Bone marrow (tissue), 2 donors: ENCODE data around the gene CLHC1.

ENCODE experiments used
- DNase-seq, 2 donors: peaks; one replicate each; lab custom pipeline; 2025; lab: John Stamatoyannopoulos, UW

Gene CLHC1

DNA sequence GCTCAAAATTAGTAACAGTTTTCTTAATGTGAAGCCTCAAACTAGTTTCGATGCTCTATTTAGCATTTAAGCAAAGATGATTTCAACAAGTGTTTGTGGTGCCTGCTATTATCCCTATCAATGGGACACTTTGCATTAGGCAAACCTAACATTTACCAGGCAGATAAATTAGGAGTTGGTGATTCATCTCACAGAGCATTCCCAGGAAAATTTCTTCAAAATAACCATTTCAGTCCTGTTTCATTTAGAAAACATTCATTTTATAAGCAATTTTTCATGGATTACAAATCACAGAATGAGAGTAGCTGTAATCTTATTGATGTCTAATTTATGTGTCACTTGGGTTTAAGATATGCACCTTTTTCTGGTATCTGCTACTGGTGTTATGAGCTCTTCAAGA is 62.7 kb downstream of the CLHC1 start:
- DNase-seq: no peak

GRCh38 chr2:55168221-55169154 is 63.6 kb downstream of the CLHC1 start:
- peak in 1 of 2 donors; percentile 80 for DNase-seq

GRCh38 chr2:55165626-55166025 is 66.5 kb downstream of the CLHC1 start:
- no peak for DNase-seq

GRCh38 chr2:55164534-55165480 is 67.3 kb downstream of the CLHC1 start:
- DNase-seq: no peak

DNA sequence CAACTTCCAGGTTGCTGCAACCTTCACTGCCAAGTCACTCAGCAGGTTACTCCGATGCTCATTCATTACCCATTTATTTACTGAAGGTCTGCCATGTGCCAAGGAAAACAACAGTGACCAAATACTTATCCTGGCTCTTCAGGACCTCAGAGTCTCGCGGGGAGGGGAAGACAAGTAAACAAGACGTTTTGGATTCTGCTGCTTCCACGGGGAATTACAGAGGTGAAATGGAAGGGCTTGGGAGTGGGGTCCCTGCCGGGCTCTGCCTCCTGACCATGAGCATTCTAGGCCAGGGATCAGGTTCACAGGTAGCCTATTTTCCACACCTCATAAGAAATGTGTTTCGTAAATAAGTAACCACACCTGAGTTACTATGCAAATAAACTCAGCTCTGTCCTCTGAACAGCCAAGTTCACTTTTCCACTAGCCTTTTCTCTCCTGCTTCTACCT is 68.1 kb downstream of the CLHC1 start:
- no peak for DNase-seq

DNA sequence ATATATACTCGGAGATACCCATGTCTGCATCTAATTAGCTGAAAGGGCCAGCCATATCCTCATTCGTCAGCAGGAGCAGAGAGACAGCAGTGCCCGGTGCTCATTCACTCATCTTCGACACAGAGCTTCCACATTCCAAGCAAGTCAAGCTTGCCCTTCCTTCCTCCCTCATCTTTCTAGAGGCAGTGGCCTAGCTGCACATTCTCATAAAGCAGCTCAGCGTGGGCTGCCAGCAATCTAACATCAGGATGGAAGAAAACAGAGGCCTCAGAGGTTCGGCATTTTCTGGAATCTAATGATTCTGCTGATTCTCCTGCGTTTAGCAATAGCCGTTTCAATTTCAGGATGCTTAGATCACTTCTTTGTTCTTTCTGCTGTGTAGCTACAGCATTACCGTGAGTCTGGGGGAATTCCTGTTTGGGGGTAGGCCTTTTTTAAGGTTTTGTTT is 68.8 kb downstream of the CLHC1 start:
- DNase-seq: no peak

- no peak for DNase-seq
These were observed 69.6 kb downstream of the CLHC1 start for GRCh38 chr2:55162284-55163006.

DNA sequence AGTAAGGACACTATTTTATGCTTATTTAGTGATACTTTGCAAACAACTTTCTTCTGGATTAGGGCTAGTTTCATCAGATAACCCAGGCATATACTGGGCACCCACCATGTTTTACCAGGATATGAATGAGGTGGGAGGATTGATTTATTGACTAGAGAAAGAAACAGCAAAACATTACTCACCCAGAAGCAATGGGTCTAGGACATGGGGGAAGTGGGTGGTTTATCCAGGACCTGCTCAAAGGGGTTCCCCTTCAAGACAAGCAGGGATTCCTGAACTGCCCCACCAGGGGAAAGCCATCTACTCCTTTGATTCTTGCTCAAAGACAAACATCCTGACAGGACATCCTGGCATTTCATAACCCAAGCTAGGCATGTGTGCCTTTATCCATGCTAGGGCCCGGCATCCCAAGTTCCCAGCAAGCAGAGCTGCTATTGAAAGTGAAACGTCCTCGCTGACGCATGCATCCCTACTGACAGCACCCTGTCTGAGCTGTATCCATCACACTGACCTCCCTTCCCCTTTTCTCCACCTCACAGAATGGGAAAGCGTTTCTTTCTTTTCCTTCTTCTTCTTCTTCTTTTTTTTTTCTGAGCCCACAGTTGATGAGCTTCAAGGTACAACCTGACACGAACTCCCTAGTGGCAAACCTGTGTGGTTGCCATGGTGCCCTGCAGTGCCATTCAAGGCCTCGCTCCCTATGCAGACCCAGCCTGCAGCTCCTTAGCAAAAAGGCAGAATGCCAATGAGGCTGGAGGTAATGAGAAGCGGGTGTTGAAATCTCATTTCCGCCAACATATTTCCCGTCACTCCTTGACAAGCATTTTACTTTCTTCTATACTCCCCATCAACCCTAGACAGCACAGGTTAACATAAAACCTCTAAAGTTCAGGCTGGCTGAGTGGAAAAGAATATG is 70.5 kb downstream of the CLHC1 start:
- no peak for DNase-seq

DNA sequence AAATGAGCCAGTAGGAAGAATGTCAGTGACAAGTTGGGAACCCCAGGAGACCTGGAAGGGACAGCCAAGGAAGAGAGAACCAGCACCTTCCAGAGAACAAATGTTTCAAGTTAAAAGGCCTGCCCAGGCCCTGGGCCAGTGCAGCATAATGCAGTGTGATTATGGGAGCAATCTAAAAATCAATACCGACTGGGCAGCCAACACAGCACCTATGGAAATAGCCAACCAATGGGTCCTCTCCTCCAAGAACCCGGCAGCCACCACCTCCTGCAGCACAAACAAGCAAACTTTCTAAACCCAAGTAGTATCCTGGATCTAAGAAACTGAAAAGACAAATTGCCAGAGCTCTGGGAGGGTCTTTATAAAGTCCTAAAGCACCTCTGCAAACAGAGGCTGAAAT is 71.7 kb downstream of the CLHC1 start:
- no peak for DNase-seq

GRCh38 chr2:55159752-55160151 is 72.3 kb downstream of the CLHC1 start:
- DNase-seq: no peak

DNA sequence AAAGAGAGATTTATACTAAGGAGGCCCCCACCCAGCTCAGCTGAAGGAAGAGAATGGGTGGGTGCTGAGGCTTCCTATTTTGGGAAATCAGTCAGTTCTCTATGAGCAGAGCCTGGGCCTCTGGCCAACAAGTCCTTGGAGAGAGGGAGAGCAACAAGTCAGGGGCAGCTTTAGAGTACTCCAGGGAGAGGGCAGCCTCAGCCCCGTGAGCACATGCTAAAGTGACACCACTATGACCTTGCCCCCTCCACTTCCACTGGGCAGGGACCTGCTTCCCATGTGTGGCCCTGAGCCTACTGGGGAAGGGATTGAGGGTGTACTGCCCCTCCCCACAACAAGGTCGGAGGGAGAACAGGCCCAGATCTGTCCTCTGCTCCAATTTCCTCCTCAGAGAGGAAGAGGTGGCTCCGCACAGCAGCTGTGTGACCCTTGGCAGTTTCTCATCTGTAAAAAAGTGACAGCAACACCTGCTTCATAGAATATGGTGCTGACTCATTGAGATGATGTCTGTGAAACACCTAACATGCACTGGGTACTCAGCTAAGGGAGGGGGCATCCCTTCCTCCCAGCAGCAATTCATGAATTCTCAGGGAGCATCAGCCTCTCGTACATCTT is 72.9 kb downstream of the CLHC1 start:
- DNase-seq: peak in 1 of 2 donors; percentile 32

- DNase-seq: no peak
These were observed 73.8 kb downstream of the CLHC1 start for GRCh38 chr2:55158111-55158814.

DNA sequence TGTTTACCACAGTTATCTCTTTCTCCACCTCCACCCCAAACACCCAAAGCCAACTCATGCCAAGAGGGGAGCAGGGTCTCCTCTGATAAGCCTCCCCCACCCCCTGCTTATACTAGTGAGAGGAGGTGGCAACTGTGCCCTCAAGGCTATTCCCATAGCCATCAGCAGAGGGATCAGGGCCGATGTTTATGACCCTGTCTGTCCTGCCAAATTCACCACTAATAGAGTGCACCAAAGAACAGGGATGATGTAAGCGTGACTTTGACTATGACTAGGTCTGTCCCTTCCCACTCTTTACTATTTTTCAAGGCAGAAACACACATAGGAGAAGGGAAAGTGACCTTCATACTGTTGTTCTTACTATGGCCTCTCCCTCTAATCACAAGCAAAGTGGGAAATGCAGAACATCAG is 74.6 kb downstream of the CLHC1 start:
- no peak for DNase-seq

DNA sequence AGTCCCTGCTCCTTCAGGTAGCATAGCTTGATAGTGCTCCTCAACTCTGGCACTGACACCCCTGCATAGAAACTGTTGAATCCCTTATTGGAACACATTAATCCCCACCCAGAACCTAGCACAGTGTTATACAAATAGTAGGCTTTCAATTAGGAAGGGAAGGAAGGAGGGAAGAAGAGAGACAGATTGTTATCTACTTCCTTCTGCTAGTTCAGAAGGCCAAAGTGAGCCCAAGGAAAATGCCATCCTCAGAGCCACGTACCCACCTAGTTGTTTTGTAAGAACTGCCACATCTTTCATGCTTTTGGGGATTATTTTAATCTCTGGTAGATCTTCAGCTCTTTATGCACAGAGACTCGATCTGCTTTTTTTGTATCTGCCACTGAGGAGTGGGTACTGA is 75.1 kb downstream of the CLHC1 start:
- no peak for DNase-seq

GRCh38 chr2:55156326-55156725 is 75.8 kb downstream of the CLHC1 start:
- no peak for DNase-seq

DNA sequence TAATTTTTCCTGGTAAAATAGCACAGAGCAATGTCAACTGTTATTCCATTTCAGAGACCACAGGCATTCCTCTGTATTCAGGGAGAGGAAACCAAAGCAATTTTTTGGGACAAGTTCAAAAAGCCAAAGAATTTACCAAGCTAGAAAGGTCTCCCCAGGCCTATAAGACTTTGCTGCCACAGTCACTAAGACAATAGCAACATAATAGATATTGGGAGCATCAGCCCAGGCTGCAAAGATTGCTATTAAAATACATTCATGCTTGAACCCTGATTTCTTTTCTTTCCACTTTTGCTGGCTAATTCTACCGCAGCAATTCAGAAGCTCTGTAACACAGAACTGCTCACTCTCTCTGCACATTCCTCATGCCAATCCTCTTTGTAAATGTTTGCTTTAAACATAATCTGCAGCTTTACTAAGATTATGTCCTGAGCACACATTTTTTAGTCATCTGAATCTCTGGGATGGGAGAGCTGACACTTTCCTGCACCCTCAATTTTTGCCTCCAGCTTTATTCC is 76.3 kb downstream of the CLHC1 start:
- DNase-seq: no peak

DNA sequence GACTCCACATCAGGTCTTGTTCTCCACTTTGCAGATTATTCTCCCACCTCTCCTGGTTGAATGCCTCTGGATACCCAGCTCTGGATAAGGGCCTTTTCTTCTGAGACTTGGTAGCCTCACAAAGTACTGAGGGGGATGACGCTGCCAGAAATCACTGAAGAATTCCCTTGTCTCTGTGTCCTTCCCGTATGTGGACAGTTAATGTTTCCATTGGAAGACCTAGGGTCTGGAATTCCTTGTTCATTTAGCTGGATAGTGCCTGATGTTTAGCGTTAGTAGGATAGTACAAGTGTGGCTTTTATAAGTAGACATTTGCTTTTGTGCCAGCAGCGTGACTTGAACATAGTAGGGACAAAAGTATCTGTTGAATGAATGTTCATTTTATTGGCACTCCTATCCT is 76.9 kb downstream of the CLHC1 start:
- DNase-seq: no peak

- DNase-seq: no peak
These were observed 77.5 kb downstream of the CLHC1 start for GRCh38 chr2:55154525-55155030.

DNA sequence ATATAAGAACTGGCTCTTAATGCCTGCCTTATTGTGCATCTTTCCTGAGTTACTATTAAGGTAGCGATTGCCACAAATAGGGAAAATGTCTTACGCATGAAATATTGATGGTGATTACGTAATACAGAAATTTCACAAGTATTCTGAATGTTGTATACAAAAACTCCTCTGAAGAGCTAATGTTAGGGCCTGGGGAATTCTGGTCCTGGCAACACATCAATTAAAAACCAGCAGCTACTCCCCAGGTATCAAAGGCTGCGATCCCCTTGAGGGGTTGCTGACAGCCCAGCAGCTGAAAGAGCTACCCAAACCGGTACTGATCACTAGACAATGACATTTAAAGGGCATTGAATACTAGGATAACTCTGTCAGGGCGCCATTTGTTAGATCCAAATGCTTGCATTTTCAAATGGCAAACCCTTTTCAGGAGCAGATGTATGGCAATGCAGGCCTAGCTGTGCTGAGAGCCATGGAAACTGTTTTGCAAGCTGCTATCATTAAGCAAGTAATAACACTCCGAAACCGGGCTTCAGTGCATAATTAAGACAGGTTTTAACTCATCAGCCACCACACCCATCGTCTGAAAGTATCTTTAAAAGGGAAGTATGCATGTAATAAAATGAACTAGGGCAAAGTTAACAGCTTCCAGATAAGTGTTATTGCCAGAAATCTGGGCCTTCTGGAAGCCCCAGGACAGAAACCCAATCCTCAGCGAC is 78.4 kb downstream of the CLHC1 start:
- DNase-seq: no peak
